Stimulated activated CD4-positive, alpha-beta T cell treated with anti-CD3 and anti-CD28 coated beads, Interleukin-4, amount 100 ng/mL, for 1 hour (primary cell): ENCODE results near the gene RARG.
"Not testable (repeated sequence)": the region's sequence is repeated elsewhere in the genome, so short reads cannot be mapped to it uniquely, and the experiment has no call there.

Experiments used
- DNase-seq: peaks from one replicate; pipeline ENCODE4 v3.0.0-alpha.2; 2020

RARG gene

GRCh38 chr12:53166837-53167236 is 65.2 kb downstream of the RARG start:
- DNase-seq, result no peak

GRCh38 chr12:53163008-53163407 is 69.0 kb downstream of the RARG start:
- not testable (repeated sequence) for DNase-seq

GRCh38 chr12:53161119-53161911 is 70.7 kb downstream of the RARG start:
- no peak for DNase-seq

GRCh38 chr12:53160673-53161072 is 71.3 kb downstream of the RARG start:
- no peak for DNase-seq
